ENCODE results near the gene MTG1. TPM values are rescaled to one million over a fixed set of nuclear protein-coding genes. Genes with fewer than 3 reads are reported as not detected.

MTG1 gene
- polyA plus RNA-seq, 1 donor (not counting 4 experiments of a cell fraction or from before 2014, with no cell fraction given): 31.6 TPM

GRCh38 chr10:133445751-133446708, 52.1 kb downstream of the MTG1 start:
- TF ChIP-seq EZH2 (IDR thresholded peaks at IDR 0.05; ENCODE audit: low read length) (no peak), CTCF (optimal IDR thresholded peaks at IDR 0.05 in 1 of 3, IDR thresholded peaks at IDR 0.05 in 1 of 3, conservative IDR thresholded peaks at IDR 0.05 in 1 of 3; ENCODE audit: extremely low read depth in 1 of 3, insufficient read depth in 2 of 3, low read length in 3 of 3) (no peak)
- Histone ChIP-seq H3K27me3 (ENCODE audit: control insufficient read depth, extremely low read depth, insufficient read depth, low read length) (no peaks in the 10 kb centered on the region), H3K4me3 (ENCODE audit: control insufficient read depth in 2 of 3, extremely low read depth in 1 of 3, insufficient read depth in 2 of 3, low read depth in 1 of 3, low read length in 3 of 3) (no peak overlapping the region), H3K9ac (ENCODE audit: control insufficient read depth, extremely low read depth, insufficient read depth, low read length) (no peak overlapping the region), H3K4me1 (ENCODE audit: control insufficient read depth, extremely low read depth, insufficient read depth, low read length) (no peaks in the 10 kb centered on the region), H3K4me2 (ENCODE audit: control insufficient read depth, extremely low read depth, insufficient read depth, low read depth, low read length) (no peak overlapping the region), H4K20me1 (ENCODE audit: control insufficient read depth, extremely low read depth, insufficient read depth, low read length) (no peaks in the 10 kb centered on the region), H3K36me3 (ENCODE audit: control insufficient read depth in 2 of 2, extremely low read depth in 1 of 2, insufficient read depth in 2 of 2, low read length in 2 of 2) (no peaks in the 10 kb centered on the region), H3K79me2 (ENCODE audit: control insufficient read depth, insufficient read depth, low read length) (no peaks in the 10 kb centered on the region), H3K9me1 (ENCODE audit: control insufficient read depth, extremely low read depth, insufficient read depth, low read length) (no peaks in the 10 kb centered on the region), H2AFZ (ENCODE audit: control insufficient read depth, low read length) (no peak overlapping the region), H3K27ac (ENCODE audit: control insufficient read depth, insufficient read depth, low read length) (no peak overlapping the region), H3K9me3 (ENCODE audit: control insufficient read depth, low read depth, low read length) (peaks cover 10% of the 10 kb centered on the region)
- dilution Hi-C loops (cut with MboI; ENCODE audit: extremely low pct_ligation_motif_present, low sequenced_read_pairs): no loop called here
- FAIRE-seq: no peak
- no peak for DNase-seq (ENCODE audit: low read depth, low spot score)

DNA sequence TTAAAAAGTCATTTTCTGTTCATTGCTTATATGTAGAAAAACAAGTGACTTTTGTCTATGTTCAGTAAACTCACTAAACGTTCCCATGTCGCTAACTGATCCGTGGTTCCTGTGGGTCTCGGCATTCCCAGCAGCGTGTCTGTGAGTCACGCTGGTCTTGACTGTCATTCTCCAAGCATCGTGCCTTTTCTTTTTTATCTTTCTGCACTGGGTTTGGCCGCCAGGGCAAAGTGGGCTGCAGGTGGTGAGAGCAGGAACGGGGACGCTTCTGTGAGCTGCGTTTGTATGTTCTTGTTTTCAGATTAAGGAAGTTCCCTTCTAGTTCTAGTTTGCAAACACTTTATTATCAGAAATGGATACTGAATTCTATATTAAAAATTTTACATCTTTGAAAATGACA, 53.0 kb downstream of the MTG1 start:
- TF ChIP-seq EZH2 (IDR thresholded peaks at IDR 0.05; ENCODE audit: low read length) (no peak), CTCF (optimal IDR thresholded peaks at IDR 0.05 in 1 of 3, IDR thresholded peaks at IDR 0.05 in 1 of 3, conservative IDR thresholded peaks at IDR 0.05 in 1 of 3; ENCODE audit: extremely low read depth in 1 of 3, insufficient read depth in 2 of 3, low read length in 3 of 3) (no peak)
- DNase-seq (ENCODE audit: low read depth, low spot score): no peak

More for the DNA sequence above, 53.0 kb downstream of the MTG1 start:
- H3K9ac ChIP-seq (ENCODE audit: control insufficient read depth, extremely low read depth, insufficient read depth, low read length): no peak overlapping the region
- H3K4me3 ChIP-seq (ENCODE audit: control insufficient read depth in 2 of 3, extremely low read depth in 1 of 3, insufficient read depth in 2 of 3, low read depth in 1 of 3, low read length in 3 of 3): no peak overlapping the region
- H3K4me1 ChIP-seq (ENCODE audit: control insufficient read depth, extremely low read depth, insufficient read depth, low read length): no peaks in the 10 kb centered on the region
- no peaks in the 10 kb centered on the region for H3K79me2 ChIP-seq (ENCODE audit: control insufficient read depth, insufficient read depth, low read length)
- no peaks in the 10 kb centered on the region for H4K20me1 ChIP-seq (ENCODE audit: control insufficient read depth, extremely low read depth, insufficient read depth, low read length)
- dilution Hi-C loops (cut with MboI; ENCODE audit: extremely low pct_ligation_motif_present, low sequenced_read_pairs): no loop called here
- FAIRE-seq: no peak
- peaks cover 10% of the 10 kb centered on the region for H3K9me3 ChIP-seq (ENCODE audit: control insufficient read depth, low read depth, low read length)
- no peak overlapping the region for H3K27ac ChIP-seq (ENCODE audit: control insufficient read depth, insufficient read depth, low read length)
- H3K36me3 ChIP-seq (ENCODE audit: control insufficient read depth in 2 of 2, extremely low read depth in 1 of 2, insufficient read depth in 2 of 2, low read length in 2 of 2): no peaks in the 10 kb centered on the region
- H2AFZ ChIP-seq (ENCODE audit: control insufficient read depth, low read length): no peak overlapping the region
- no peak overlapping the region for H3K4me2 ChIP-seq (ENCODE audit: control insufficient read depth, extremely low read depth, insufficient read depth, low read depth, low read length)
- no peaks in the 10 kb centered on the region for H3K27me3 ChIP-seq (ENCODE audit: control insufficient read depth, extremely low read depth, insufficient read depth, low read length)
- no peaks in the 10 kb centered on the region for H3K9me1 ChIP-seq (ENCODE audit: control insufficient read depth, extremely low read depth, insufficient read depth, low read length)

All from keratinocyte (primary cell).